OCI-LY1 (cell line): ENCODE results near the gene KL.

ENCODE experiments used
- CTCF ChIP-seq: fragments of 200-600 bp; sonication (generic), shearing (Covaris generic); IDR thresholded peaks from 2 replicates; pipeline ENCODE4 v1.5.1; 2017; ENCODE audit warnings: mild to moderate bottlenecking, antibody characterized with exemption, low read length, moderate library complexity, mixed read lengths
- EZH2 ChIP-seq: fragments of 200-600 bp; sonication (generic), shearing (Covaris generic); IDR thresholded peaks from 2 replicates; pipeline ENCODE4 v1.8.0; 2017; ENCODE audit warnings: borderline replicate concordance, mixed run types, mild to moderate bottlenecking, antibody characterized with exemption, low read length, moderate library complexity, mixed read lengths

GRCh38 chr13:33011828-33012470 lies 4.3 kb upstream of the KL start:
- no peak for TF ChIP-seq CTCF
- TF ChIP-seq EZH2 = no peak
